Uterus (tissue), 4 donors: ENCODE measurements around the gene NOTCH2. TPM values are rescaled to one million over a fixed set of nuclear protein-coding genes. Genes with fewer than 3 reads are reported as not detected.
A peak's percentile ranks its signal among the peaks of the same experiment; 100 is the strongest.
"Not testable (repeated sequence)": the region's sequence is repeated elsewhere in the genome, so short reads cannot be mapped to it uniquely, and the experiment has no call there.

Source experiments
- DNase-seq, 2 donors: peaks; one replicate each; pipeline ENCODE4 v3.0.0-alpha.2; 2019 to 2020
- H3K27ac ChIP-seq, 2 donors: fragments of 200-600 bp; sonication (generic); 1 replicate in 1 of 2; 2 replicates in 1 of 2; pipeline ENCODE4 v1.5.1; 2016 to 2018
- H3K27me3 ChIP-seq, 2 donors: fragments of 200-600 bp; sonication (generic); one replicate each; pipeline ENCODE4 v1.5.1; 2018 to 2019; ENCODE audit warnings: control low read depth in 1 of 2
- H3K36me3 ChIP-seq, 2 donors: fragments of 200-600 bp; sonication (generic); one replicate each; pipeline ENCODE4 v1.5.1; 2019; ENCODE audit warnings: control low read depth in 1 of 2
- H3K4me1 ChIP-seq, 2 donors: fragments of 200-600 bp; sonication (generic); one replicate each; pipeline ENCODE4 v1.5.1; 2018 to 2019; ENCODE audit warnings: control low read depth in 1 of 2
- H3K4me3 ChIP-seq, 2 donors: fragments of 200-600 bp; sonication (generic); 1 replicate in 1 of 2; 2 replicates in 1 of 2; pipeline ENCODE4 v1.5.1; 2018 to 2019; ENCODE audit warnings: mild to moderate bottlenecking in 1 of 2
- H3K9me3 ChIP-seq, 2 donors: fragments of 200-600 bp; sonication (generic); one replicate each; pipeline ENCODE4 v1.5.1; 2019; ENCODE audit warnings: control low read depth in 1 of 2
- POLR2A ChIP-seq, 2 donors: fragments of 450-650 bp; IDR thresholded peaks; one replicate each; pipeline ENCODE4 v1.6.1; 2016; ENCODE audit warnings: antibody characterized with exemption in 2 of 2, mild to moderate bottlenecking in 1 of 2, moderate library complexity in 1 of 2
- intact Hi-C: fragments of 100-400 bp; cut with DNase I; formaldehyde crosslinking; loops from one replicate; pipeline ENCODE4 v1.15.1; 2023; ENCODE audit warnings: low total_unique reads
- total RNA-seq, 4 donors: library from RNA; depleted of rRNA in 3 of 4; stranded (reverse); fragments of >200 nt in 3 of 4; gene quantifications; one replicate each; pipeline versions ENCODE4 v1.1.0 to v1.2.4, GENCODE V29; 2014 to 2023
- TF ChIP-seq, protein P1 (sequence below), 4 experiments: fragments of 200-600 bp in 2 of 4; fragments of 450-650 bp in 2 of 4; sonication (generic) in 2 of 4; IDR thresholded peaks; one replicate each; pipeline ENCODE4 v1.5.1; 2016 to 2019; ENCODE audit warnings: antibody characterized with exemption in 4 of 4, mild to moderate bottlenecking in 2 of 4, moderate library complexity in 1 of 4
- donor health status: DM: yes; HTN: yes; CAD: no.

The NOTCH2 gene
- total RNA-seq, 4 donors from 2014 or later: 33.8 to 266 (median 87.7) TPM

DNA sequence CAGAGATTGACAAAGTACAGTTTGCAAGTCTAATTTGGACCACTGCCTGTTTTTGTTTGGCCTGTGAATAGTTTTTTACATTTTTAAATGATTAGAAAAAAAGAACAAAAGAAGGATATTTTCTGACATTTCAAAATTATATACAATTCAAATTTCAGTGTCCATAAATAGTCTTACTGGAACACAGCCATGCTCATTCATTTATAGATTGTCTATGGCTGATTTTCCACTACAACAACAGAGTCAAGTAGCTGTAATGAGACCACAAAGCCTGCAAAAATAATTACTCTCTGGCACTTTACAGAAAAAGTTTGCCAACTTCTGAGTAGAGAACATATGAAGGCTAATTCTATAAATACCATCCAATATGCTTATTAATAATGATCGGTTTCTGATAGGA lies 61.1 kb downstream of the NOTCH2 start:
- H3K4me1 ChIP-seq, DNase-seq, H3K9me3 ChIP-seq, H3K27me3 ChIP-seq, intact Hi-C loops, H3K27ac ChIP-seq, H3K36me3 ChIP-seq, H3K4me3 ChIP-seq: not testable (repeated sequence)

DNA sequence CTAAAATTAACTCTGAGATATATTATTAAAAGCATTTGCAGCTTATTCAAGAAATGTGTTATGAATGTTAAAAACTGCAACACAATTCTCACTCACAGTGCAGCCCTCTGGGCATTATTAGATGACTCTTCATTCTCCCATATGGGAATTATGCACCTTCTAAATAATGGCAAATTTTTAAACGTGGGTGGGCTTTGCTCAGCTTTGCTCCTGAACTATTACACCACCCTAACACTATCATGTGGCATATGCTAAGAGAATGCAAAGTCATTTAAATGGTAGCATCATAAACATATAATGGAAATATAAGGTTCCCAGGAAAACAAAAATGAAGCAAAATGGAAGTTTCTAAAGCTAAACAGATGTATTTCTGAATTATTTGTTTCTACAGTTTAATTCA lies 61.6 kb downstream of the NOTCH2 start:
- DNase-seq, intact Hi-C loops, H3K4me1 ChIP-seq, H3K36me3 ChIP-seq, H3K9me3 ChIP-seq, H3K4me3 ChIP-seq, H3K27ac ChIP-seq, H3K27me3 ChIP-seq: not testable (repeated sequence)

DNA sequence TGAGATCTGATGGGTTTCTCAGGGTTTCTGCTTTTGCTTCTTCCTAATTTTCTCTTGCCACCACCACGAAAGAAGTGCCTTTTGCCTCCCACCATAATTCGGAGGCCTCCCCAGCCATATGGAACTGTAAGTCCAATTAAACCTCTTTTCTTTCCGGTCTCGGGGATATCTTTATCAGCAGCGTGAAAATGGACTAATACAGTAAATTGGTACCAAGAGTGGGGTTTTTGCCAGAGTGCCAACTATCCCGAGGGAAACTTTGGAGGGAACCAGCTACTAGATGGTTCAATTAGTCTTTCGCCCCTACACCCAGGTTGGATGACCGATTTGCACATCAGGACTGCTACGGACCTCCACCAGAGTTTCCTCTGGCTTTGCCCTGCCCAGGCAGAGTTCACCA lies 68.4 kb downstream of the NOTCH2 start:
- H3K27me3 ChIP-seq, H3K4me1 ChIP-seq, intact Hi-C loops, H3K36me3 ChIP-seq, H3K27ac ChIP-seq, H3K4me3 ChIP-seq, DNase-seq, H3K9me3 ChIP-seq: not testable (repeated sequence)

DNA sequence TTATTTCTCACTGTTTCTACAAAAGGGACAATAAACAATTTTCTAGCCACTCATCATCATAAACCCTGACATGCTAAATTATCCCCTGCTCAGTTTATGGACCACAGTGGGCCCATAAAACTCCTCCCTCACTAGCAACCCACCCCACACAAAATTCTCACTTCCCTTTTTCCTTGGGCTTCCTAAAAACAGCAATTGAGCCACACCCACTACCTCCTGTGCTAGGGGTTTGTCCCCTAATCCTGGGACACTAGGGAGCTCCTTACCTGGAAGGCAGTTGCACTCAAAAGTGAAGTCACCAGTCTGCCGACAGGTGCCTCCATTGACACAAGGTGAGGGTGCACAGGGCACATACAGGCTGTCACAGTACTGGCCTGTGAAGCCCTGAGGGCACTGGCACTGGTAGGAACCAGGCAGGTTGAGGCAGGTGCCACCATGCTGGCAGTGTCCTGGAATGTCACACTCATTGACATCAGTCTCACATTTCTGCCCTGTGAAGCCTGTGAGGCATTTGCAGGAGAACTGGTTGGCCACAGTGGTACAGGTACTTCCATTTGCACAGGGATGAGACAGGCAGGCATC lies 72.6 kb downstream of the NOTCH2 start:
- DNase-seq, intact Hi-C loops, H3K27ac ChIP-seq: not testable (repeated sequence)

DNA sequence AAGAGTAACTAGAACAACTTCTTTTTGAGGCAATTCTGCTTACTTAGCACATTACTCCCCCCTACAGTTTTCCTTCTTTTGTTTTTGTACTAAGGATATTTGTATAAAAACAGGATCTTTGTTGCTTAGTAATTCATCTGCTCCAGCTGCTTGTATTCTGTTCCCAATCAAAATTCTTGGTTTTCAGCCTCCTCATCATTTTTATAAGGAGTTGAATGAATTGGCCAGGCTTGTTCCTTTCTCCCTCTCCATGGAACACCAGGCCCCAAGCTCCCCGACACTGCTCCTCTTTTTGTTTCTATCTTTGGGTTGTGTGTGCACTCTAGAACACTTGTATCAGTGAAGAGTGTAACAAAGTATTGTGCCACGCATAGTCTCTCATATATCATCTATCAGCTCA lies 73.5 kb downstream of the NOTCH2 start:
- H3K27me3 ChIP-seq, H3K4me3 ChIP-seq, H3K4me1 ChIP-seq, H3K9me3 ChIP-seq, intact Hi-C loops, H3K27ac ChIP-seq, H3K36me3 ChIP-seq, DNase-seq: not testable (repeated sequence)

More for the DNA sequence above, 72.6 kb downstream of the NOTCH2 start:
- not testable (repeated sequence) for H3K4me3 ChIP-seq, H3K36me3 ChIP-seq, H3K4me1 ChIP-seq, H3K9me3 ChIP-seq, H3K27me3 ChIP-seq

DNA sequence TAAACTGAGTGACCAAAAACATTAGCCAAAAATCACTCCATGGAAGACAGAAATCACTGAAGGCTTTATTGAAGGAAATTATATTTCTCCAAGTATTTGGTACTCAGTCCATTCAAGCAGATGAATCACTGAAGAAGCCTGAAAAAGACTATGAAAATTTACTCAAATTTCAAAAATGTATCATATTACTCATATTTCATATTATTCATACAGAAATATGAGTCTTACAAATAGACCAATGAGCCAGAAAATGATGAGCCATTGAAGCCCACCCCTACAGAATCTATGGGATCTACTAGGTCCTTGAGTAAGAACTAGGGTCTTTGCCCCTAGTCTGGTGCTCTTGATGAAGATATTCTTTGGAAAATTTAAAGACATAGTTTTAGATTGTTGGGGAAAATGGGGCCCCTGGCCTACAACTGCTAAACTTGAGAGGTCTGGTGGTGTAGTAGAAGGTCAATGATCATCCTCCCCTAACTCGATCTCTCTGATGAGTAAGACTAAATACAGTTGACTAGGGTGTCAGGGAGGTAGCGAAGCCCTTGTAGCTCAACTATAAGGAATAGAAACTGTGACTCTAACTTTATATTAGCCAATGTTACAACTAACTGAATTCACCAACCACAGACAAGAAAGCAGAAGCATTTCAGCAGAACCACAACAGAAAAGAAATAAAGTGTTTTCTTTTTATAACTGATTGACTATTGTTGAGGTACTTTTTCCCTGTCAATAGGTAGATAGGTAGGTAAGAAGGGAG lies 81.0 kb downstream of the NOTCH2 start:
- H3K36me3 ChIP-seq: no peaks in the 10 kb centered on the region
- peak overlapping the region; percentile 6 to 65 for H3K27ac ChIP-seq
- no peaks in the 10 kb centered on the region for H3K27me3 ChIP-seq
- DNase-seq: no peak
- H3K9me3 ChIP-seq: no peaks in the 10 kb centered on the region
- TF ChIP-seq, protein P1, sequence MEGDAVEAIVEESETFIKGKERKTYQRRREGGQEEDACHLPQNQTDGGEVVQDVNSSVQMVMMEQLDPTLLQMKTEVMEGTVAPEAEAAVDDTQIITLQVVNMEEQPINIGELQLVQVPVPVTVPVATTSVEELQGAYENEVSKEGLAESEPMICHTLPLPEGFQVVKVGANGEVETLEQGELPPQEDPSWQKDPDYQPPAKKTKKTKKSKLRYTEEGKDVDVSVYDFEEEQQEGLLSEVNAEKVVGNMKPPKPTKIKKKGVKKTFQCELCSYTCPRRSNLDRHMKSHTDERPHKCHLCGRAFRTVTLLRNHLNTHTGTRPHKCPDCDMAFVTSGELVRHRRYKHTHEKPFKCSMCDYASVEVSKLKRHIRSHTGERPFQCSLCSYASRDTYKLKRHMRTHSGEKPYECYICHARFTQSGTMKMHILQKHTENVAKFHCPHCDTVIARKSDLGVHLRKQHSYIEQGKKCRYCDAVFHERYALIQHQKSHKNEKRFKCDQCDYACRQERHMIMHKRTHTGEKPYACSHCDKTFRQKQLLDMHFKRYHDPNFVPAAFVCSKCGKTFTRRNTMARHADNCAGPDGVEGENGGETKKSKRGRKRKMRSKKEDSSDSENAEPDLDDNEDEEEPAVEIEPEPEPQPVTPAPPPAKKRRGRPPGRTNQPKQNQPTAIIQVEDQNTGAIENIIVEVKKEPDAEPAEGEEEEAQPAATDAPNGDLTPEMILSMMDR (IDR thresholded peaks at IDR 0.05): no peak
- TF ChIP-seq POLR2A (IDR thresholded peaks at IDR 0.05): no peak
- intact Hi-C loops: no loop called here
- H3K4me1 ChIP-seq: peaks cover 7 to 10% of the 10 kb centered on the region in 2 donors
- no peak overlapping the region for H3K4me3 ChIP-seq

DNA sequence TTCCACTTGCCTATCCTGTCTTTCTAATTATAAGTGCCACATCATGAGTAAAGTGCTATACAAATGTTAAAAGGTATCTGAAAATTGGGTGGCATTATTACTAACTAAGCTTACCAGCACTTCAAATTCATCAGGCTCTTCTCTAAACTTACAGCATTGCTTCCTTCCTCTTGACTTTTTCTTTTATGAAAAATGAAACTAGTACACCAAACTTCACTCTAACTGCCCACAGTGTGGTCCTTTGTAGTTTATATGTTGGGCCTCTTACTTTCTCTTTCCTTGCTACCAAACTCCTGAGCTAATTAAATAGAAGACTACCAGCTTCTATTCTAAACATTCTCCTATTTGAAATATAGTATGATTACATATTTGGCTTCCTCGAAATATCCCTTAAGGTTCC lies 81.8 kb downstream of the NOTCH2 start:
- no peak for TF ChIP-seq POLR2A (IDR thresholded peaks at IDR 0.05)
- TF ChIP-seq, protein P1 (IDR thresholded peaks at IDR 0.05): no peak
- Histone ChIP-seq H3K27ac (peak overlapping the region; percentile 6 to 65), H3K9me3 (no peaks in the 10 kb centered on the region), H3K4me1 (peaks cover 7 to 11% of the 10 kb centered on the region in 2 donors), H3K36me3 (no peaks in the 10 kb centered on the region), H3K4me3 (no peak overlapping the region), H3K27me3 (no peaks in the 10 kb centered on the region)
- intact Hi-C loops: no loop called here
- DNase-seq: no peak
